Measurements from ENCODE around the gene ATF7.

The ATF7 gene

DNA sequence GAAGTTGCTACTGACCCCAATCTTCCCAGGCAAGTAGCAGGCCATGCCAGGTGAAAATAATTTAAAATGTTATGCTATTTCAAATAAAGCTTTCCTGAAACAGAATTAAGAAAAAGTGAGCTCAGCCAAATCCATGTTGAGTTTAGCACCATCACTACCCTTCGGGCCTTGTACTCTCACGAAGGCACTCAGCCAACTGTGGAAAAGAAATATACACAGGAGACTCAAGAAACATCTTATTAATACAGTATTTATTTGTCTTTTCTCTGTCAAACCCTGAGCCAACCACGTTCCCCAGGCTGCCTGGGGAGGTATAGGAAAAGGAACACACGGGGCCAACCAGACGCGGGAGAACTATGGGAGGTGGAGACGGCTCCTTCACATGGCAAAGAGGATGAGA, 38.8 kb upstream of the ATF7 start:
- no peak for DNase-seq (ENCODE audit: low read depth, low spot score)
- CTCF ChIA-PET = interaction anchor here (2.3 kb wide), 1 partner anchor 122 kb away, joined by 7 read pairs; no protein-coding TSS in a partner anchor
- POLR2A ChIA-PET = no interaction called here
- no peak overlapping the region for H3K4me3 ChIP-seq (ENCODE audit: low read depth, low read length)
- TF ChIP-seq, protein P1, sequence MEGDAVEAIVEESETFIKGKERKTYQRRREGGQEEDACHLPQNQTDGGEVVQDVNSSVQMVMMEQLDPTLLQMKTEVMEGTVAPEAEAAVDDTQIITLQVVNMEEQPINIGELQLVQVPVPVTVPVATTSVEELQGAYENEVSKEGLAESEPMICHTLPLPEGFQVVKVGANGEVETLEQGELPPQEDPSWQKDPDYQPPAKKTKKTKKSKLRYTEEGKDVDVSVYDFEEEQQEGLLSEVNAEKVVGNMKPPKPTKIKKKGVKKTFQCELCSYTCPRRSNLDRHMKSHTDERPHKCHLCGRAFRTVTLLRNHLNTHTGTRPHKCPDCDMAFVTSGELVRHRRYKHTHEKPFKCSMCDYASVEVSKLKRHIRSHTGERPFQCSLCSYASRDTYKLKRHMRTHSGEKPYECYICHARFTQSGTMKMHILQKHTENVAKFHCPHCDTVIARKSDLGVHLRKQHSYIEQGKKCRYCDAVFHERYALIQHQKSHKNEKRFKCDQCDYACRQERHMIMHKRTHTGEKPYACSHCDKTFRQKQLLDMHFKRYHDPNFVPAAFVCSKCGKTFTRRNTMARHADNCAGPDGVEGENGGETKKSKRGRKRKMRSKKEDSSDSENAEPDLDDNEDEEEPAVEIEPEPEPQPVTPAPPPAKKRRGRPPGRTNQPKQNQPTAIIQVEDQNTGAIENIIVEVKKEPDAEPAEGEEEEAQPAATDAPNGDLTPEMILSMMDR (IDR thresholded peaks at IDR 0.05; ENCODE audit: insufficient read depth, low read length, missing control alignments) = no peak

DNA sequence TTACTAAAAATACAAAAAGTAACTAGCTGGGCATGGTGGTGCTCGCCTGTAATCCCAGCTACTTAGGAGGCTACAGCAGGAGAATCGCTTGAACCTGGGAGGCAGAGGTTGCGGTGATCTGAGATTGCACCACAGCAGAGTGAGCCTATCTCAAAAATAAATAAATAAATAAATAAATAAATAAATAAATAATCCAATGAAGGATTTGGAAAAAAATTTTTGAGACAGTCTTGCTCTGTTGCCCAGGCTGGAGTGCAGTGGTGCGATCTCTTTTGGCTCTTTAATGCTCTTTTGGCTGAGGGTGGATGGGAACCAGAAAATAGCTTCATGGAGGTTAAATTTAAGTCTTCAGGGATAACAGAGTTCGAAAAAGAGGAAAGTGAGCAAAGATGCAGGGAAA, 38.0 kb upstream of the ATF7 start:
- ChIA-PET POLR2A (no interaction called here), CTCF (interaction anchor here (2.3 kb wide), 1 partner anchor 121 kb away, joined by 7 read pairs; no protein-coding TSS in a partner anchor)
- no peak for DNase-seq (ENCODE audit: low read depth, low spot score)
- no peak overlapping the region for H3K4me3 ChIP-seq (ENCODE audit: low read depth, low read length)
- TF ChIP-seq, protein P1 (IDR thresholded peaks at IDR 0.05; ENCODE audit: insufficient read depth, low read length, missing control alignments) = no peak

DNA sequence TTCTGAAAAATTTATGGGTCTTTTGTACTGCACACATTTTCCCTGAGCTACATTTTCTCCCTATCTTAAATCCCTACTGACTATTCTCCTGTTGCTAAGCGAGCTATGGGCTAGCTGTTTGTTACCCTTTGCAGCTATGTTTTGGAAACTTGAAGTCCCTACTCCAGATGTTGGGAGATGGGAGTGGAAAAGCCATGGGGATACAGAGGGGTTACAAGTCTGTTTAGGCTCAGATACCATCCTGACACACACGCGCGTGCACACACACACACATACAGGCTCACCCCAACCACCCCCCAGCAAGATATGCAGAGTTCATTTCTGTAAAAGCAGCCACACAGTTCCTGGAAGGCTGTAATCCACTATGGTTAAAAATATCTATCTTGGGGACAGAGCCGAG, 33.9 kb upstream of the ATF7 start:
- no peak for DNase-seq (ENCODE audit: low read depth, low spot score)
- TF ChIP-seq, protein P1 (IDR thresholded peaks at IDR 0.05; ENCODE audit: insufficient read depth, low read length, missing control alignments) = no peak
- ChIA-PET POLR2A (no interaction called here), CTCF (interaction anchor here (1.9 to 2.3 kb wide), 3 partner anchors 16 to 117 kb away, joined by 5 to 17 read pairs (median 8); partner anchors contain the start of gene ATP5MC2)
- H3K4me3 ChIP-seq (ENCODE audit: low read depth, low read length) = no peak overlapping the region

DNA sequence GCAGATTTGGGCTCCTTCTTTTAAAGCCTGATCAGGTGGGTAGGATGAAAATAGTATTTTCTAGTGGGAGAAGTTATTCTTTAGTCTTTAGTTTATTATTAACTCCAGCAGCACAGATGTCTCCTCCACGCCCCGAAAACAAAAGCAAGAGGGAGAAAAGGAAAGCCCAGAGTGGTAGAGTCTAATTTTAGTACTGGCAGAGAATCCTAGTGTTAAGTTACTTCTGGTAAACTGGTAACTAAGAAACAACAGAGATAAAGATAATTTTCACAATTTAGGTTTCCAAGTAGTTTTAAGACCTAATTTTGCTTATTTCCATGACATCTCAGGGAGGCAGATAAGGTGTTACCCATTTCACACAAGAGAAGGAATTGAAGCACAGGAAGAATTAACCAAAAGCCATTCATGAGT, 33.4 kb upstream of the ATF7 start:
- no peak for DNase-seq (ENCODE audit: low read depth, low spot score)
- no peak overlapping the region for H3K4me3 ChIP-seq (ENCODE audit: low read depth, low read length)
- TF ChIP-seq, protein P1 (IDR thresholded peaks at IDR 0.05; ENCODE audit: insufficient read depth, low read length, missing control alignments) = no peak
- ChIA-PET POLR2A (interaction anchor here (0.6 to 1.1 kb wide), 3 partner anchors 16 to 116 kb away, joined by 3 to 4 read pairs (median 3); partner anchors contain the start of gene ATP5MC2), CTCF (interaction anchor here (1.3 to 2.3 kb wide), 5 partner anchors 8 to 151 kb away, joined by 3 to 17 read pairs (median 5); partner anchors contain the start of gene ATP5MC2)

DNA sequence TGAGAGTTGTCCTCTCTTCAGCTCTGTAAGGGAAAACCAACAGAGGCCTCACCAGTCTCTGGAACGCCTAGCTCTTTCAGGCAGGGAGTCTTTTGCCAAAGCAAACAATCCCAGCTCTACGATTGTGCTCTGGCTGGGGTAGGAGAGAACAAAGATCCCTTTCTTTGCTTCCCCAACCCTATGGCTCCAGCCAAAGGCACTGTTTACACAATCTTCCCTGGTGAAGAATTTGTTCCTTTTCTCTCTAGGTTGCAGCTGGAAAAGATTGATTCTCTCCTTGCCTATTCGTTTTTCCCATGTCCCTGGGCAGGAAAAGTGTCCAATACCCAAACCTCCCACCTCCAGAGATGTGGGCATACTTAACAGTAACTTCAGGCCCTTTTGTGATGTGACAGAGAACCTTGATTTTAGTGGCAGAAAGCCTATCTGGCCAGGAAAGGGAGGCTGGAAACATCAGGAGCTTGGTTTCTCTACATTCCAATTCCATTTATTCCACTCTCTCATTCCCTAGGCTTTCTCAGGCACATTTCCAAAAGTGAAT, 32.9 kb upstream of the ATF7 start:
- POLR2A ChIA-PET = interaction anchor here (0.6 to 1.1 kb wide), 3 partner anchors 16 to 115 kb away, joined by 3 to 4 read pairs (median 3); partner anchors contain the start of gene ATP5MC2
- H3K4me3 ChIP-seq (ENCODE audit: low read depth, low read length) = no peak overlapping the region
- TF ChIP-seq, protein P1 (IDR thresholded peaks at IDR 0.05; ENCODE audit: insufficient read depth, low read length, missing control alignments) = no peak
- DNase-seq (ENCODE audit: low read depth, low spot score) = no peak
- CTCF ChIA-PET = interaction anchor here (0.8 to 2.3 kb wide), 7 partner anchors 8 to 150 kb away, joined by 3 to 17 read pairs (median 4); partner anchors contain the start of gene ATP5MC2

DNA sequence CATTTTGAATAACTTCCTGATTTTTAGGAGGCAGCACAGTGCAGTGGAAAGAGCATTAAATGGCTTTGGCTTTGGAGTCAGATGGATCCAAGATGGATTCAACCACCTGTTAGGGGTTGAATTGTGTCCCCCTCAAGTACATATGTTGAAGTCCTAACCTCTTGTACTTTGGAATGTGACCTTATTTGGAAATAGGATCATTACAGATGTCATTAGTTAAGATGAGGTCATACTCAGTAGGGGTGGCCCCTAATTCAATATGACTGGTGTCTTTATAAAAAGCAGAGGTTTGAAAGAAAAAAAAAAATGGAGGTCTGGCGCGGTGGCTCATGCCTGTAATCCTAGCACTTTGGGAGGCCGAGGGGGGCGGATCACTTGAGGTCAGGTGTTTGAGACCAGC, 30.9 kb upstream of the ATF7 start:
- no peak for DNase-seq (ENCODE audit: low read depth, low spot score)
- ChIA-PET CTCF (no interaction called here), POLR2A (no interaction called here)
- no peak overlapping the region for H3K4me3 ChIP-seq (ENCODE audit: low read depth, low read length)
- TF ChIP-seq, protein P1 (IDR thresholded peaks at IDR 0.05; ENCODE audit: insufficient read depth, low read length, missing control alignments) = no peak

Measured in AG04449 (cell line).